ENCODE data around the gene LOXL3. TPM values are rescaled to one million over a fixed set of nuclear protein-coding genes. Genes with fewer than 3 reads are reported as not detected.
A peak's percentile ranks its signal among the peaks of the same experiment; 100 is the strongest.

The LOXL3 gene
- total RNA-seq, 1 donor from 2014 or later, result 24.2 TPM

DNA sequence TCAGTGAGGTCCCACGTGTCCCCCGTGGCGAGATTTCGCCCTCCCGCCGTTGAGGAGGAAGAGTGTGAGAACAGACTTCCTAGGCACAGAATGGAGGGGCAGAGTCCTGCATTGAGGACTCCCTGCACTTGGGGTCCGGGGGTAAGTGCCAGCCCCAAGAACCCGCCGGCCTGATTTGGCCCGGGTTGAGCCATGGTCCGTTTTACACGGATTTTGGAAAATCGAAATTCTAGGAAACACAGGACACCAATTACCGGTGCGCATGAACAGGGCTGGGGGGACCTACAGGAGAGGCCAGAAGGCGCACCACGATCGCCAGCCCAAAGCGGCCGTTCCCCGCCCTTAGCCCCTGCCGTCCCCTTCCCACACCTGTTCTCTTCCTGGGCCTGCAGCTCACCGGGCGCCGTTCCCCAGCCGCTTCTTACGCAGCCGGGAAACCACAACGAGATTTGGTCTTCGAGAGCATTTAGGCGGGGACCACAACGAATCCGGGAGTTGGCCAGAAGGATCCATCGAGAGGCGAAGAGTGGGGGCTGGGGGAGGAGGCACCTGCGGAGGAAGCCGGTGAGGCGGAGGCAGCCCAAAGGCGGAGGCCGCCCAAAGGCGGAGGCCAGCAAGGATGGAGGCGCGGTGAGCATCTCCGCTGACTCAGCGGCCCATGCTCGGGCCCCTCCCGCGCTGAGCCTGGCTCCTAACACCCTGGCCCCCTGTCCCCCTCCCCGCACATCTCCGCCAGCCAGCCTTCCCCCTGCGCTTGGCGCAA, 40.0 kb downstream of the LOXL3 start:
- DNase-seq (ENCODE audit: low spot score, unreplicated experiment), result no peak
- no peak overlapping the region for H3K4me3 Mint-ChIP-seq (ENCODE audit: low read depth)

DNA sequence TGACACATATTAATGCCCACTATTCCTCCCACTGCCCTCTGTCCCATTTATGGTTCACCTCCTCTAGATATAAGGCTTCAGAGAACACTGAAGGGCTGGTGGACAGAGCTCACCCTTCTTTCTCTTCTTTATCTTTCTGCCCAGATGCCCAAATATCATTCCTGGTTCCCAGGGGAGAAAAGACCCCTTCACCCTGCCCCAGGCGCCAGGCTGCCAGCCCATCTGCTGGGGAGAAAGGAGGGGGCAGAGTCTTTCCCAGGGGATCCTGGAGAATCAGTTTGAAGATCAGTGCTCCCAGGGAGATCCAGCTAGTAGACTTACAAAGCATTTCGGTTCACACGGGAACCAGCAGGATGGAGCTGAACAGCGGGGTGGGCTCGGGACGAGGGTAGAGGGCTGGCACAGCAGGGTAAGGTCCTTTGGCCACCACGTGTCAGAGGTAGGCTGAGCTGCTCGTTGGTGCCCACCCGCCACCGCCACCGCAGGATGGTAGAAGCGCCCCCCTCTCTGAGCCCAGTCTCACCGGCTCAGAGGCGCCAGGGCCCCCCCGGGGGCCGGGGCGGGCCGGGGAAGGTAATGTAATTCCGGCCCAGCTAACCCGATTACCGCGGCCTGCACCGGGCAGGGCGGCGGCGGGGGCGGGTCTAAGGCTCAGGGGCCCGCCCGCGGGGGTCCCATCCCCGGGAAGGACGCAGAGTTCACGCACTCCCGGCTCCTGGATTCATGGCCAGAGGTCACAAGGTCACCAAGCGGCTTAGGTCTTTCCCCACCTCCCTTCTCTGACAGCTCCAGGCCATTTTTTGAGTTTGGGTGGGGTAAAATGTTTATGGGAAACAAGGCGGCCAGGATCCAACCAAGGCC, 40.8 kb downstream of the LOXL3 start:
- no peaks in the 10 kb centered on the region for H3K9me3 Mint-ChIP-seq (ENCODE audit: low read depth)
- no peak overlapping the region for H3K4me3 Mint-ChIP-seq (ENCODE audit: low read depth)
- peaks cover 70% of the 10 kb centered on the region for H3K27me3 Mint-ChIP-seq
- H3K4me1 Mint-ChIP-seq (ENCODE audit: low read depth), result peaks cover 11% of the 10 kb centered on the region
- TF ChIP-seq, protein P1, sequence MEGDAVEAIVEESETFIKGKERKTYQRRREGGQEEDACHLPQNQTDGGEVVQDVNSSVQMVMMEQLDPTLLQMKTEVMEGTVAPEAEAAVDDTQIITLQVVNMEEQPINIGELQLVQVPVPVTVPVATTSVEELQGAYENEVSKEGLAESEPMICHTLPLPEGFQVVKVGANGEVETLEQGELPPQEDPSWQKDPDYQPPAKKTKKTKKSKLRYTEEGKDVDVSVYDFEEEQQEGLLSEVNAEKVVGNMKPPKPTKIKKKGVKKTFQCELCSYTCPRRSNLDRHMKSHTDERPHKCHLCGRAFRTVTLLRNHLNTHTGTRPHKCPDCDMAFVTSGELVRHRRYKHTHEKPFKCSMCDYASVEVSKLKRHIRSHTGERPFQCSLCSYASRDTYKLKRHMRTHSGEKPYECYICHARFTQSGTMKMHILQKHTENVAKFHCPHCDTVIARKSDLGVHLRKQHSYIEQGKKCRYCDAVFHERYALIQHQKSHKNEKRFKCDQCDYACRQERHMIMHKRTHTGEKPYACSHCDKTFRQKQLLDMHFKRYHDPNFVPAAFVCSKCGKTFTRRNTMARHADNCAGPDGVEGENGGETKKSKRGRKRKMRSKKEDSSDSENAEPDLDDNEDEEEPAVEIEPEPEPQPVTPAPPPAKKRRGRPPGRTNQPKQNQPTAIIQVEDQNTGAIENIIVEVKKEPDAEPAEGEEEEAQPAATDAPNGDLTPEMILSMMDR (IDR thresholded peaks at IDR 0.05; ENCODE audit: unreplicated experiment), result no peak
- no peak for DNase-seq (ENCODE audit: low spot score, unreplicated experiment)
- H3K27ac Mint-ChIP-seq, result peak overlapping the region; percentile 78
- H3K36me3 Mint-ChIP-seq (ENCODE audit: insufficient read depth), result no peaks in the 10 kb centered on the region

More for the DNA sequence above, 40.0 kb downstream of the LOXL3 start:
- no peaks in the 10 kb centered on the region for H3K36me3 Mint-ChIP-seq (ENCODE audit: insufficient read depth)
- no peak overlapping the region for H3K27ac Mint-ChIP-seq
- H3K9me3 Mint-ChIP-seq (ENCODE audit: low read depth), result no peaks in the 10 kb centered on the region
- TF ChIP-seq, protein P1 (IDR thresholded peaks at IDR 0.05; ENCODE audit: unreplicated experiment), result no peak
- peaks cover 78% of the 10 kb centered on the region for H3K27me3 Mint-ChIP-seq
- peaks cover 5% of the 10 kb centered on the region for H3K4me1 Mint-ChIP-seq (ENCODE audit: low read depth)

DNA sequence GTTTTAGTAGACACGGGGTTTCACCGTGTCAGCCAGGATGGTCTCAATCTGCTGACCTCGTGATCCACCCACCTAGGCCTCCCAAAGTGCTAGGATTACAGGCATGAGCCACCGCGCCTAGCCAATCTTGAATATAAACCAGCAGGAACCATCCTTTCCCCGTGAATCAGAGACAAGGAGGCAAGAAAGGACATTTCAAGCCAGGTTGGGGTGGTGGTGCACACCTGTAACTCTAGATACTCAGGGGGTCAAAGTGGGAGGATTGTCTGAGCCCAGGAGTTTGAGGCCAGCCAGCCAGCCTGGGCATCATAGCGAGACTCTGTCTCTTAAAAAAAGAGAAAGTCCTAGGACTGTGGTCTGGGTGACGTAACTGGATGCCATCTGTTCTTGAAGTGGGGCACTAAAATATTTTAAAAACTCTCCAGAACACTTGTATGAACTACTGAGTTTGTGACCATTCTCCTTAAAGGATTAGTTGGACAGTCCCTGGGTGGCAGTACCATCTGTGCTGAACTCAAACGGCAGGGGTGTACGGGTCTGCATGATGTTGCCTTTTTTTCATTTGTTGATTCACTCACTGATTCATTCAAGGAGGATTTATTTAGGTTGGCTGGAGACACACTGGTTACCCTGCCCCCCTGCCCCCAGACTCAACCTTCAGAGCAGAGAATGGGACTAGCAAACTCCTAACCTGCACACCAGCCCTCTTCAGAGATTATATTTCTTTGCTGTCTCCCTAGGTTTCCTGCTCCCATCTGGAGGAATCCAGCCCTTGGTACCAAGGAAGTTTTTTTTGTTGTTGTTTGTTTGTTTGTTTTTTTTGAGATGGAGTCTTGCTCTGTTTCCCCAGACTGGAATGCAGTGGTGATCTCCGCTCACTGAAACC, 42.4 kb downstream of the LOXL3 start:
- H3K4me1 Mint-ChIP-seq (ENCODE audit: low read depth), result peaks cover 18% of the 10 kb centered on the region
- no peaks in the 10 kb centered on the region for H3K9me3 Mint-ChIP-seq (ENCODE audit: low read depth)
- DNase-seq (ENCODE audit: low spot score, unreplicated experiment), result no peak
- no peak overlapping the region for H3K27ac Mint-ChIP-seq
- TF ChIP-seq, protein P1 (IDR thresholded peaks at IDR 0.05; ENCODE audit: unreplicated experiment), result no peak
- H3K27me3 Mint-ChIP-seq, result peaks cover 54% of the 10 kb centered on the region
- no peak overlapping the region for H3K4me3 Mint-ChIP-seq (ENCODE audit: low read depth)
- H3K36me3 Mint-ChIP-seq (ENCODE audit: insufficient read depth), result no peaks in the 10 kb centered on the region

DNA sequence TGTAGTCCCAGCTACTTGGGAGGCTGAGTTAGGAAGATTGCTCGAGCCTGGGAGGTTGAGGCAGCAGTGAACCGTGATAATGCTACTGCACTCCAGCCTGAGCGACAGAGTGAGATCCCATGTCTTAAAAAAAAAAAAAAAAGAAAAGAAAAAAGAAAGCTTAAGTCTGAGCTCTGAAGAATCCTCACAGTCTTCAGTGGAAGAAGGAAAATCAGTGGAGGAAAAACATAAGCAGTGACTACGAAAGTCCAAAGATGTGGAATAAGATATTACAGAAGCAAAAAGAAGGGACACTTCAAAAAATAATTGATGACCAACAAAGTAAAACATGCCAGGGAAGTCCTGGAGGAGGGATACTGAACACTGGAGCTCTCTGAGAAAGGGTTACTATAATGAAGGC, 43.5 kb downstream of the LOXL3 start:
- Mint-ChIP-seq H3K36me3 (ENCODE audit: insufficient read depth) (peaks cover 1% of the 10 kb centered on the region), H3K27ac (no peak overlapping the region), H3K4me3 (ENCODE audit: low read depth) (no peak overlapping the region), H3K27me3 (peaks cover 47% of the 10 kb centered on the region), H3K4me1 (ENCODE audit: low read depth) (peaks cover 18% of the 10 kb centered on the region), H3K9me3 (ENCODE audit: low read depth) (no peaks in the 10 kb centered on the region)
- TF ChIP-seq, protein P1 (IDR thresholded peaks at IDR 0.05; ENCODE audit: unreplicated experiment), result no peak
- no peak for DNase-seq (ENCODE audit: low spot score, unreplicated experiment)
